Mesenchymal stem cell (in vitro differentiated cells and primary cell): Measurements from ENCODE around the gene PAK2.

ENCODE experiments used
- DNase-seq: peaks from one replicate; pipeline ENCODE4 v3.0.0-alpha.2; 2013
- H2AFZ ChIP-seq: one replicate; pipeline ENCODE4 v1.6.1; 2013; ENCODE audit warnings: low read depth, mild to moderate bottlenecking, control low read depth, inconsistent platforms, low read length, moderate library complexity
- H2AK5ac ChIP-seq: 2 replicates; pipeline ENCODE4 v1.6.1; 2013; ENCODE audit warnings: low read length, moderate library complexity, mild to moderate bottlenecking, inconsistent platforms; ENCODE audit not compliant: severe bottlenecking
- H2BK120ac ChIP-seq: one replicate; pipeline ENCODE4 v1.6.1; 2013; ENCODE audit warnings: low read depth, mild to moderate bottlenecking, inconsistent platforms, low read length, moderate library complexity
- H2BK12ac ChIP-seq, 2 experiments: one replicate each; pipeline ENCODE4 v1.6.1; 2013; ENCODE audit warnings: inconsistent platforms in 2 of 2, low read length in 2 of 2, mild to moderate bottlenecking in 2 of 2, moderate library complexity in 2 of 2, control low read depth in 1 of 2
- H2BK15ac ChIP-seq: one replicate; pipeline ENCODE4 v1.6.1; 2013; ENCODE audit warnings: mild to moderate bottlenecking, low read depth, inconsistent platforms; ENCODE audit not compliant: poor library complexity, severe bottlenecking
- H2BK5ac ChIP-seq: 2 replicates; pipeline ENCODE4 v1.6.1; 2013; ENCODE audit warnings: low read depth, mild to moderate bottlenecking, low read length, control low read depth, inconsistent platforms; ENCODE audit not compliant: poor library complexity, severe bottlenecking
- H3K14ac ChIP-seq, 2 experiments: one replicate each; pipeline ENCODE4 v1.6.1; 2013; ENCODE audit warnings: inconsistent platforms in 2 of 2, low read length in 2 of 2, control low read depth in 1 of 2, mild to moderate bottlenecking in 1 of 2, moderate library complexity in 1 of 2
- H3K18ac ChIP-seq, 2 experiments: one replicate each; pipeline ENCODE4 v1.6.1; 2013; ENCODE audit warnings: inconsistent platforms in 2 of 2, low read length in 2 of 2, control low read depth in 1 of 2, low read depth in 1 of 2, mild to moderate bottlenecking in 1 of 2
- H3K23ac ChIP-seq, 2 experiments: one replicate each; pipeline ENCODE4 v1.6.1; 2013; ENCODE audit warnings: inconsistent platforms in 2 of 2, low read length in 2 of 2, mild to moderate bottlenecking in 2 of 2, moderate library complexity in 2 of 2, control low read depth in 1 of 2
- H3K27ac ChIP-seq: 2 replicates; pipeline ENCODE4 v1.5.1; 2013; ENCODE audit warnings: mild to moderate bottlenecking, moderate library complexity, low read length, control low read depth, inconsistent platforms; ENCODE audit not compliant: poor library complexity, severe bottlenecking
- H3K27me3 ChIP-seq, 2 experiments: 2 replicates each; pipeline versions ENCODE4 v1.6.1 to v1.7.0; 2013; ENCODE audit warnings: low read length in 2 of 2, mild to moderate bottlenecking in 2 of 2, moderate library complexity in 2 of 2, control low read depth in 1 of 2, inconsistent platforms in 1 of 2; ENCODE audit not compliant: control insufficient read depth in 1 of 2, insufficient read depth in 1 of 2
- H3K36me3 ChIP-seq, 2 experiments: 2 replicates each; pipeline versions ENCODE4 v1.6.1 to v1.7.0; 2013; ENCODE audit warnings: low read length in 2 of 2, control low read depth in 1 of 2, inconsistent platforms in 1 of 2, low read depth in 1 of 2, mild to moderate bottlenecking in 1 of 2; ENCODE audit not compliant: insufficient read depth in 2 of 2, control insufficient read depth in 1 of 2
- H3K4ac ChIP-seq, 2 experiments: one replicate each; pipeline ENCODE4 v1.6.1; 2013; ENCODE audit warnings: inconsistent platforms in 2 of 2, low read length in 2 of 2, mild to moderate bottlenecking in 2 of 2, moderate library complexity in 2 of 2, control low read depth in 1 of 2, low read depth in 1 of 2
- H3K4me1 ChIP-seq: 2 replicates; pipeline ENCODE4 v1.6.1; 2013; ENCODE audit warnings: low read depth, low read length, control low read depth; ENCODE audit not compliant: control insufficient read depth, insufficient read depth
- H3K4me2 ChIP-seq: 2 replicates; pipeline ENCODE4 v1.6.1; 2013; ENCODE audit warnings: low read length, mild to moderate bottlenecking, inconsistent platforms; ENCODE audit not compliant: poor library complexity, severe bottlenecking
- H3K4me3 ChIP-seq, 2 experiments: 2 replicates each; pipeline versions ENCODE4 v1.5.1 to v1.7.0; 2013; ENCODE audit warnings: low read length in 2 of 2, mild to moderate bottlenecking in 2 of 2, control low read depth in 1 of 2, low read depth in 1 of 2; ENCODE audit not compliant: insufficient read depth in 1 of 2
- H3K79me1 ChIP-seq: replicated peaks from 2 replicates; pipeline ENCODE4 v1.6.1; 2013; ENCODE audit warnings: mild to moderate bottlenecking, control low read depth, low read length, inconsistent platforms; ENCODE audit not compliant: poor library complexity, severe bottlenecking
- H3K9ac ChIP-seq: 2 replicates; pipeline ENCODE4 v1.7.0; 2013; ENCODE audit warnings: mild to moderate bottlenecking, low read length, moderate library complexity
- H3K9me3 ChIP-seq: 2 replicates; pipeline ENCODE4 v1.7.0; 2013; ENCODE audit warnings: mild to moderate bottlenecking, low read length; ENCODE audit not compliant: control insufficient read depth
- H4K8ac ChIP-seq: one replicate; pipeline ENCODE4 v1.6.1; 2013; ENCODE audit warnings: inconsistent platforms, mild to moderate bottlenecking, low read length, moderate library complexity
- H4K91ac ChIP-seq: one replicate; pipeline ENCODE4 v1.6.1; 2013; ENCODE audit warnings: mild to moderate bottlenecking, low read length, inconsistent platforms
- WGBS: methylation state at CpG from one replicate; pipeline ENCODE4 v1.1.7; 2013; ENCODE audit warnings: mixed read lengths; 5-methylcytosine and 5-hydroxymethylcytosine counted together

Gene PAK2

GRCh38 chr3:196772102-196772501, 32.4 kb downstream of the PAK2 start:
- no peak overlapping the region for H3K14ac ChIP-seq
- DNase-seq, result no peak
- no peak overlapping the region for H2AK5ac ChIP-seq
- no peak overlapping the region for H3K23ac ChIP-seq
- H3K27me3 ChIP-seq, result no peaks in the 10 kb centered on the region
- no peak overlapping the region for H3K4me3 ChIP-seq
- no peak overlapping the region for H2BK12ac ChIP-seq
- no peak overlapping the region for H3K18ac ChIP-seq
- H3K36me3 ChIP-seq, result peaks cover 8 to 9% of the 10 kb centered on the region in 2 experiments
- H3K9ac ChIP-seq, result no peak overlapping the region
- H2BK5ac ChIP-seq, result no peak overlapping the region
- H3K4me1 ChIP-seq, result peaks cover 1% of the 10 kb centered on the region
- no peak overlapping the region for H4K8ac ChIP-seq
- H3K4ac ChIP-seq, result no peak overlapping the region
- H3K27ac ChIP-seq, result no peak overlapping the region
- H2BK120ac ChIP-seq, result no peak overlapping the region
- H3K4me2 ChIP-seq, result no peak overlapping the region
- no peaks in the 10 kb centered on the region for H3K79me1 ChIP-seq
- no peak overlapping the region for H2BK15ac ChIP-seq
- H3K9me3 ChIP-seq, result peaks cover 3% of the 10 kb centered on the region
- H2AFZ ChIP-seq, result no peak overlapping the region
- no peak overlapping the region for H4K91ac ChIP-seq
- 98% methylated on average over 3 of the region's 4 CpGs for WGBS

- no peak overlapping the region for H2AFZ ChIP-seq
- H3K18ac ChIP-seq, result no peak overlapping the region
- no peak overlapping the region for H3K4me3 ChIP-seq
- H3K4me2 ChIP-seq, result no peak overlapping the region
- DNase-seq, result no peak
- no peak overlapping the region for H2BK15ac ChIP-seq
- no peak overlapping the region for H2AK5ac ChIP-seq
- no peak overlapping the region for H4K91ac ChIP-seq
- no peak overlapping the region for H3K4ac ChIP-seq
- no peak overlapping the region for H2BK120ac ChIP-seq
- peaks cover 3% of the 10 kb centered on the region for H3K9me3 ChIP-seq
- no peaks in the 10 kb centered on the region for H3K27me3 ChIP-seq
- no peak overlapping the region for H3K9ac ChIP-seq
- H3K27ac ChIP-seq, result no peak overlapping the region
- no peak overlapping the region for H3K23ac ChIP-seq
- no peak overlapping the region for H2BK5ac ChIP-seq
- no peak overlapping the region for H4K8ac ChIP-seq
- peaks cover 1% of the 10 kb centered on the region for H3K4me1 ChIP-seq
- H3K36me3 ChIP-seq, result peaks cover 8 to 12% of the 10 kb centered on the region in 2 experiments
- H3K14ac ChIP-seq, result no peak overlapping the region
- WGBS, result 83% methylated on average over 3 of the region's 6 CpGs
- no peaks in the 10 kb centered on the region for H3K79me1 ChIP-seq
- H2BK12ac ChIP-seq, result no peak overlapping the region
These were observed 33.2 kb downstream of the PAK2 start for GRCh38 chr3:196772897-196773296.

- no peak overlapping the region for H4K8ac ChIP-seq
- no peak overlapping the region for H3K23ac ChIP-seq
- H3K9me3 ChIP-seq, result peaks cover 3% of the 10 kb centered on the region
- no peak overlapping the region for H3K4ac ChIP-seq
- no peak overlapping the region for H2AK5ac ChIP-seq
- H4K91ac ChIP-seq, result no peak overlapping the region
- no peak overlapping the region for H3K4me2 ChIP-seq
- H3K79me1 ChIP-seq, result no peaks in the 10 kb centered on the region
- peaks cover 0 to 8% of the 10 kb centered on the region in 2 experiments for H3K36me3 ChIP-seq
- WGBS, result 96% methylated on average over 4 of the region's 5 CpGs
- no peak overlapping the region for H2BK5ac ChIP-seq
- H3K4me3 ChIP-seq, result no peak overlapping the region
- H3K14ac ChIP-seq, result no peak overlapping the region
- no peak overlapping the region for H2AFZ ChIP-seq
- no peak overlapping the region for H2BK12ac ChIP-seq
- no peak overlapping the region for H3K27ac ChIP-seq
- H3K4me1 ChIP-seq, result peaks cover 1% of the 10 kb centered on the region
- H3K18ac ChIP-seq, result no peak overlapping the region
- no peak overlapping the region for H2BK120ac ChIP-seq
- DNase-seq, result no peak
- no peaks in the 10 kb centered on the region for H3K27me3 ChIP-seq
- peak overlapping the region; percentile 18 for H3K9ac ChIP-seq
- no peak overlapping the region for H2BK15ac ChIP-seq
These were observed 34.6 kb downstream of the PAK2 start for GRCh38 chr3:196774191-196774820.

- H4K91ac ChIP-seq, result no peak overlapping the region
- no peak overlapping the region for H2BK15ac ChIP-seq
- no peak overlapping the region for H3K27ac ChIP-seq
- H3K79me1 ChIP-seq, result peaks cover 2% of the 10 kb centered on the region
- H3K4ac ChIP-seq, result no peak overlapping the region
- H2AK5ac ChIP-seq, result no peak overlapping the region
- 99% methylated on average over 5 of the region's 6 CpGs for WGBS
- no peak overlapping the region for H2AFZ ChIP-seq
- H3K23ac ChIP-seq, result no peak overlapping the region
- no peak overlapping the region for H3K4me2 ChIP-seq
- no peak for DNase-seq
- H3K9me3 ChIP-seq, result peaks cover 3% of the 10 kb centered on the region
- H3K18ac ChIP-seq, result no peak overlapping the region
- no peak overlapping the region for H2BK12ac ChIP-seq
- H2BK5ac ChIP-seq, result no peak overlapping the region
- H2BK120ac ChIP-seq, result no peak overlapping the region
- no peak overlapping the region for H4K8ac ChIP-seq
- no peak overlapping the region for H3K14ac ChIP-seq
- H3K9ac ChIP-seq, result no peak overlapping the region
- no peaks in the 10 kb centered on the region for H3K27me3 ChIP-seq
- no peak overlapping the region for H3K4me3 ChIP-seq
- peaks cover 5% of the 10 kb centered on the region for H3K4me1 ChIP-seq
- peaks cover 4 to 9% of the 10 kb centered on the region in 2 experiments for H3K36me3 ChIP-seq
These were observed 35.3 kb downstream of the PAK2 start for GRCh38 chr3:196774848-196775422.
